NCI-H1436 (cell line): ENCODE data around the gene LRRC4B.

ENCODE experiments used
- DNase-seq: peaks from one replicate; lab custom pipeline; 2025; lab: John Stamatoyannopoulos, UW

LRRC4B gene

DNA sequence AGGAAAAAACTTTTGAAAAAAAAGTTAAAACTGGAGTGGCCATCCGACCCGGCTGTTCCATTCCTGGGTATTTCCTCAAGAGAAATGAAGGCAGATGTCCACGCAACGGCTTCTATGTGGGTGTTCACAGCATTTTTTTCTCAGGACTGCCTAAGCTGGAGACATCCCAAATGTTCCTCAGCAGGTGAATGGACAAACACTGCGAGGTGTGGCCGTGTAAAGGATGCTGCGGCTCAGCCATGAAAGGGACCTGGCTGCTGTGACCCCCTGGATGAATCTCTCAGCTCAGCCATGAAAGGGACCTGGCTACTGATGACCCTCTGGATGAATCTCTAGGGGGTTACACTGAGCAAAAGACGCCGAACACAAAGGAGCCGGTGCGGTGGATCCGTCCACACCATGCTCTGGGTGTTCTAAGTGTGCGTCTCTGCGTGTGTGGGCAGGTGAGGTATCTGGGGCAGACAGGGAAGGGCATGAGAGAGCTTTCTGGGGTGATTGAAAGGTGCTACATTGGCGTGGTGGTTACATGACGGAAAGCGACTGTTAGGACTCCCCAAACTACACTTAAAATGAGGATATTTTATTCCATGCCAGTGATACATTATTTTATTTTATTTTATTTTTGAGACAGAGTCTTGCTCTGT lies 47.3 kb downstream of the LRRC4B start:
- DNase-seq, result no peak

DNA sequence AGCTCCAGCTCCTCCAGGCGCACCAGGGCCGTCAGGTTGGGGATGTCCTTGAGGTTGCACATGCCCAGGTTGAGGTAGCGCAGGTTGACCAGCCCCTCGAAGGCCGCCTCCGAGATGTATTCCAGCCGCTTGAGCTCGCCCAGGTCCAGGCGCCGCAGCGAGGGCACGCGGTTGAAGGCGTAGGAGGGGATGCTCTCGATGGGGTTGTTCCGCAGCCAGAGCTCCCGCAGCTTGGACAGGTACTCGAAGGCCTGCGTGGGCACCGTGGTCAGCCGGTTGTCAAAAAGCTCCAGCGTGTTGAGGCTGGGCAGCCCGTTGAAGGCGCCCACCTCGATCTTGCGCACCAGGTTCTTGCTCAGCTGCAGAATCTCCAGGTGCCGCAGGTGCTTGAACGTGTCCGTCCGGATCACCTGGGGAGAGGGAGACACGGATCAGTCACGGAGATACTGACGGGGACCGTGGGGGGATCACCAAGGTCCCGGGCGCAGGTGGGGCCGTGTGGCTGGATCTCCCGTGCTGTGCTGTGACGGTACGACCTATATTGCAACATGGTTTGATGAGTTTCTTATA lies 49.1 kb downstream of the LRRC4B start:
- DNase-seq, result no peak

DNA sequence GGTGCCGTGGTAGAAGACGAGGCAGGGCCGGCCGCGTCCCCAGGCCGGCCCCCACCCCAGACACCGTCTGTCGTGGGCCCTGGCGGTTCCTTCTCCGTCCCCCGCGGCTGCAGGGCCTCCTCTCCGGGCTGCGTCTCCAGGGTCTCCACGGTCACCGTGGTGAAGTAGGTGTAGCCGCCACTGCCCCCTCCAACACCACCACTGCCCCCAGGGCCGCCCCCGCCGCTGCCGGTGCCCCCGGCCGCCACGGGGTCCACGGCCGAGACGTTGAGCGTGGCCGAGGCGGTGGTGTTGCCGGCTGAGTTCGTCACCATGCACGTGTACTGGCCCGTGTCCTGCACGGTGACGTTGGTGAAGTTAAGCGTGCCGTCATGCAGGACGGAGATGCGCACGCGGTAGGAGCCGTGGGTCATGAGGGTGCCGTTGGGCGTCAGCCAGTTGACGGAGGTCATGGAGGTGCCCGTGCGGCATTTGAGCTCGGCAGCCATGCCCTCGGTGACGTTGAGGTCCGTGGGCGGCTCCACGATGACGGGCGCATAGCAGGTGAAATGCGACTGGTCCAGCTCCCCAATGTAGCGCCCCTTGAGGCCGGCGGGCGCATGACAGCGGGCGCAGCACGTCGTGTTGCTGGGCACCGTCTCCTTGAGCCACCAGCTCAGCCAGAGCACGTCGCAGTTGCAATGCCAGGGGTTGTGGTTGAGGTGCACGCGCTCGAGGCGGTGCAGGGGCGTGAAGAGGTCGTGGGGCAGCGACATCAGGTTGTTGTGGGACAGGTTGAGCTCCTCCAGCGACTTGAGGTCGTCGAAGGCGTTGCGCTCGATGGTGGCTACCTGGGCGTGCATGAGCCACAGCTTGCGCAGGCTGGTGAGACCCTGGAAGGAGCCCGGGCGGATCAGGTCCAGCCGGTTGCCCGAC lies 49.9 kb downstream of the LRRC4B start:
- DNase-seq, result no peak

DNA sequence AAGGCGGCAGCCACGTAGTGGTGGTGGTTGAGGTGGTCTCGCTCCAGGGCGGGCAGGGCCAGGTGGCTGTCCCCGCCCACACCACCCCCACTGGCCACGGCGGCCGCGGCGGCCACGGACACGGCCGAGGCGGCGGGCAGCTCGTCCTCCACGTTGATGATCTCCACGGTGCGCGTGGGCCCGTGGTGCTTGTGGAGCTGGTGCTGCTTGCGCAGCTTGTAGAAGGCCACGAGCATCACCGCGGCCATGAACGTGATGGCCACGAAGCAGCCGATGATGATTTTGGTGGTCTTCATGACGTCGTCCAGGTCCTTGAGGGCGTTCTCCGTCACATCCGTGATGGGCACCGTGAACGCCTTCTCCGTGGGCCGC lies 50.5 kb downstream of the LRRC4B start:
- no peak for DNase-seq

DNA sequence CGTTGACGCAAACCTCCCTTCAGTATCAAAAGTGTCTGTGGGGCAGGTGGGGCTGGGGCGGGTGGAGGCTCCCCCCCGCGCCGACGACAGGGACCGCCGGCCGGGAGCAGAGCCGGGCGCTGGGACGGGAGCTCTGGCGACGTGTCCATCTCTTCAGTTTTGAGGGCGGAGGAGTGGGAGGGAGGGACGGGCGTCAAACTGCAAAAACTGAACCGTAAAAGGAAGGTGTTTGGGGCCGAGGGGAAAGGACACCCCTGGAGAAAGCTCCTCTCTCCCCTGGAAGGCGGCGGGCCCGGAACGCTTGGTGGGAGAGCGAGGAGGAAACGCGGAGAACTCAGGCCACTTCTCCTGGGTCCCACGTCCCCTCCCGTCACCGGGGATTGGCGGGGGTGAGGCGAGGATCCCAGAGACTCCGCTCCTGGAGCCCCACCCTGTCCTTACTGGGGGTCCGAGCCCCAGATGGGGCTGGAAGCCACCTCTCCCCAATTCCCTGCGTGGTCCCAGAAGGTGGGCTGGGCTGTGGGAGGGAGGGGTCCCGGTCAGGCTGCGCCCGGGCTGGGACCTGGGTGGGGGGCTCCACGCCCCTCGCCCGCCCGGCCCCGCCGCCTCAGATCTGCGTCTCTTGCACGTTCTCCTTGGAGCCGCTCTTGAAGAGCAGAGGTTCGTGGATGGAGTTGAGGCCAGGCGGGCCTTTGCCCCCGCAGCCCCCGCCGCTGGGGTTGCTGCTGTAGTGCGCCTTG lies 51.1 kb downstream of the LRRC4B start:
- DNase-seq, result no peak

DNA sequence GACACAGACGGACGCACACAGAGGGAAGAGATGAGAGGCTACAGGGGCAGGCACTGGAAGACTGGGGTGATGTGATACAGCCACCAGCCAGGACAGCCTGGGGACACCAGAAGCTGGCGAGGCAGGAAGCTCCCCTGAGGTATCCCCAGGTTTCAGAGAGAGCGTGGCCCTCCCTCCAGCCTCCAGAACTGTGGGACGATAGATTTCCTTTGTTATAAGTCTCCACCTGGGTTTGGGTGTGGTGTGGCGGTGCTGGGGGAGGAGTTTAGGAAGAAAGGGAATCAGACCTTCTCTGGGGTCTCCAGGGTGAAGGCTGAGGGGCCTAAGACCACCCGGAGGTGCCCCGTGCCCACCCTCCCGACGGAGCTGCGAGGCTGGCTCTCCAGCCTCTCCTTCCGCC lies 51.8 kb downstream of the LRRC4B start:
- no peak for DNase-seq

DNA sequence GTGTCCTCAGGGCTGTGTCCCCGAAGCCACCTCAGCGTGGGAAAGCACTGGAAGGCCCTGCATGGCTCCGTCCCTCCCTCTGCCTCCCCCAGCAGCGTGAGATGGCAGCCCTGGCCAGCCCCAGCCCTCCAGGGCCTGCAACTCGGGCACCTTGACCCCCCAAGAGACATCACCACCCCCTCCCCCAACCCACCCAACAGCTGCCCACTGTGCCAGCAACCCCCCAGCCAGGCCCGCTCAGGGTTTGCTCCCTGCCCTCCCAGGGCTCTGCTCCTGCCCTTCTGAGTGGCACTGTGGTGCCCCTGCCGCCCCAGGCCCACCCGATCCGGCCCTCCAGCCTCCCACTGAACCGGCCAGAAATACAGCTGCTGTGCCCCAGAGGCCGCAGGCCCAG lies 53.1 kb downstream of the LRRC4B start:
- DNase-seq, result no peak

DNA sequence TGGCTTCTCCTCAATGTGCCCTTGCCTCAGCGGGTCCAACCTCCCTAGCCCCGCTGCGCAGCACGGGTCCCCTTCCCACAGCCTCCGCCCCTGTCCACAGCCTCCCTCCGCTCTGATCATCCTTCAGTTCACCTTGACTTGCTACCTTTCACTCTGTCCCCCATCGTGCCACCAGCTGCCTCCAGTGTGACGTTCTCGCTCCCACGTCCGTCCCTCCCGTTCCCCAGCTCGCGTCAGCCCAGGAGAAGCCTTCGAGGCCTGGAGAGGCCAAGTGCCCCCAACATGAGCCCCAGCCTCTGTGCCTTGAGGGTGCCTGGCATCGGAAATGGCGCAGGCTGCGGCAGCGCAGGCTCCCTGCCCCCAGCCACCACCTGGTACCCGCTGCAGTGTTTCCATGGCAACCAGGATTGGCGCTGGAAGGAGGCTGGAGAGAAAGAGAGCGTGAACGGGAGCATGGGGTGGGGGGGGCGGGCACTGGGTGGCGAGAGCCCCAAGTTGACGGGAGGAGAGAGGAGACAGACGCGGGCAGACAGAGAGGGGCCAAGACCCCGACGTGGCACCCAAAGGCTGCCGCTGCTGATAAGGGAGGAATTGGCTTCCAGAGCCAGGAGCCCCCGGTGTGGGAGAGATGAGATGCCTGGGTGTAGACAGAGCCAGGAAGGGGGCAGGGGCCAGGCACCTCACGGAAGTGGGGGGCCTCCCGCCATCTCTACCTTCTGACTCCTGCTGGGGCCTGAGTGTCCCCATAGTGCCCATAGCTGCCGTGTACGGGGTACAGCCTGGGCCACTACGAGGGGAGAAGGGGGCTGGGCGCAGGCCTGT lies 53.7 kb downstream of the LRRC4B start:
- DNase-seq, result peak; percentile 94

DNA sequence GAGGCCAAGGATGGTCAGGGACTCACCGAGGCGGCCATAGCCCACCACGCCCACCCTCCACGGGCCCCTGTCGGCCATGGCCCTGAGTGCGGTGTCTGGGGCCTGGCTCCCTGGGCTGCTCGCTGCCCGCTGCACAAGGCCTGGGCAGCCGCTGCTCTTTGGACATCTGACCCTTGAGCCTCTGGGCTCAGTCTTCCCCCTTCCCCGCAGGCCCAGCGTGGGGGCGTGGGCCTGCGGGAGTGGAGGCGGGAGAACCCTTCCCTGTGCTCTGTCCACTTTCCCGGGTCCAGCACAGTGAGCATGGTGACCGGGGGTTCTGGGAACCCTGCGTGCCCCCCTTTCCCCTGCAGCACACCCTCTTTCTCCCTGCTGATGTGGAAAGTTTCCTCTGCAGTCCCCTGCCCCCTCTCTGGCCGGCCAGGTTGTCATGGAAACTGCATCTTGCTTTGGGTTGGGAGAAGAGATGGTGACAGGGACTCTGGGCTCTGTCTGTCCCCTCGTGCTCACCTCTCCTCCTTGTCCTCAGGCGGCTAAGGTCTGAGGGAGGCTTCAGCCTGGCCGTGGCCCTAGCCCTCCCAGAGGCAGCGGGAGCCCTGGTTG lies 54.4 kb downstream of the LRRC4B start, which contains the start of gene ASPDH:
TSS of gene ASPDH (minus strand) at position 168 of the 600 bp plus-strand sequence. CDS start at position 78, 90 bp downstream.
- no peak for DNase-seq

DNA sequence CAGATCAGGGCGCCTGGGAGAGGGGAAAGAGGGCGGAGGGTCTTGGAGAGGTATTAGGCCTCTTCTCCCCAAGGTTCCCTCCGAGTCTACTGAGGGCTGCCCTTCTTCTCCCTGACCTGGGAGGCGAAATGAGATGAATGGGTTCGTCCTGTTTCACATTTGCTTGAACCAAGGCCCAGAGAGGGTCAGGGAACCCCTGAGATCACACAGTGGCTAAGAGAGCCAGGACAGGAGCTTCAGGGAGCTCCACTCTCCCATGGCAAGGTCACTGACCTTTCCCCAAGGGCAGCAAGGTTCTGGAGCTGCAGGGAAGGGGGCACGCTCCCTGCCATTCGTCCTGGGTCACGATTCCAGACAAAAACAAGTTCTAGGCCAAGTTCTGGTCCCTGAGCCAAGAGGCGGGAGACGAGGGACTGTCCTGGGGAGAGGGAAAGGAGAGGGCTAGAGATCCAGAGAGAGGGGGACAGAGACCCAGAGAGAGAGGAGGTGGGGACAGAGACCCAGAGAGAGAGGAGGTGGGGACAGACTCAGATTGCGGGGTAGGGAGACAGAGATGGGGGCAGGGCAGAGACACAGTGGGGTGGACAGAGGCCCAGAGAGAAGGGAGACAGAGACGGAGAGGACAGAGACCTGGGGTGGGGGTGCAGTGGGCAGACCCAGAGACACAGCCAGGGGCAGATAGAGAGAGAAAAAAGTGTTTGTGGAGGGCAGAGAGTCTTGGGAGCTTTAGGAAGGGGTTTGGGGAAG lies 55.1 kb downstream of the LRRC4B start:
- DNase-seq, result no peak

DNA sequence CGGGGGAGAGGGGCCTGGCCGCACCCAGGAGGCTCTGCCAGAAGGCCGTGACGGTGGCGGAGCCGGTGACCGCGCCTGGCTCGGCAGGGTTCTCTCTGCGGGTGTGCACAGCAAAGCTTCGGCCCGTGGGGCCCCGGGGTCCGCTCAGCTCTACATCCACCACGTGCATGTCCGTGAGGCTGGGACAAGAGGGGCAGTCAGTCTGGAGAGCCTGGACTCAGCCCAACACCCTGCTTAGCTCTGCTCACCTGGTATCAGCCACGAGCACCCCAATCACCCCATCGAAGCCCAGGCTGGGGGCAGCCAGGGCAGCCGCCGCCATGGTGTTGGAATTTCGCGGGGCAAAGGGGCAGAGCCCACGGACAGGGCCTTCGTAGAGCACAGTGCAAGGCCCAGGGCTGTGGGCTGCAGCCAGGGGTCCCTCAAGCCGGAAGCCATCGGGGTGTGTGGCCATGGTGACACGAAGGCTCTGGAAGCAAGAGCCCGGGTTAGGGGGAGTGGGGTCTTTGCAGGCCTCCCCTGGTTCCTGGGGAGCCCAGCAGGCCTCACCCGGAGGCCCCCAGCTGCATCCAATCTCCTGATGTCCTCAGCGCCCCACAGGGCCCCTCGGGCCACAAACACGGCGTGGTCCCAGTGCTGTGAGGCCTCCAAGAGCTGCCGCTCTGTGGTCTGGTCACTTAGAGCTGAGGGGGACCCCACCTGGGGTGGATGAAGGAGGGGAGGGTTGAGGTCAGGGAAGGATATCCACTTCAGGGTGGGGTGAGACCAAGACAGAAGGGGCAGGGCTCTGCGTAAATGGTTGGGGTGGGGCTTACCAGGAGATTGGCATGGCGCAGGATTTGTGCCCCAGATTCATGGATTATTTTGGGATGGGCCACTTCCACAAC lies 55.9 kb downstream of the LRRC4B start:
- no peak for DNase-seq

DNA sequence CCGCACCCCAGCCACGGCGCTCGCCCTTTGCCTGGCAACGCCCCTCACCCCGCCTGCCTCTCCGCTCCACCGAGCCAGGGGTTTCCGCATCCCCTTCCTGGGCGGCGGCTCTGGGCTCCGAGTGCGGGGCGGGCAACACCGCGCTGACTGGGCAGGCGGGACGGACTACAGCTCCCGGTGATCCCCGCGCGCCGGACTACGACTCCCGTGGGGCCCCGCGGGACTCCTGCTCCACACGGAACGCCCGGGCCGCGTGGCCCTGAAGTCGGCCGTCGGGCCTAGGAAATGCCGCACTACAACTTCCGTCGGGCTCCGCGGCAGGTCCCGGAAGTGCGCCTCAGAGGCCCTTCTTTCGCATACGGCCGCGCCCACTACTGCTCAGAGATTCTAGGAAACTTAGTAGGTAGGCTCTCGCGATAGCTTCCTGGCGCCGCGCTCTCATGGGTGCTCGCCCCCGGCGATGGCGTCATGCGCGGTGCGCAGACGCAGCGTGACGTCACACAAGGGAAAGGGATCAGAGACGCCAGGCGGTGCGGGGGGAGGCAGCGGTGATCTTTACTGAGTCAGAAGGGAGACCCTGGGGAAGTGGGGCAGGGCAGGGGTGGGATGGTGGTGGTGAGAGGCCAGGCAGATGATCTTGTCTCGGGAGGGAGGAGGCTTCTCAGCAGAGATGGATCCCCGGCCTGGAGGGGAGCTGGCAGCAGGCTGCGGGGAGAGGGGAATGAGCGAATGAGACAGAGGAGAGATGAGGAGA lies 57.0 kb downstream of the LRRC4B start, which contains the start of gene JOSD2:
TSS of gene JOSD2 (minus strand) at position 123 of the 754 bp plus-strand sequence. CDS start 760 bp downstream, outside the sequence.
- DNase-seq, result peak; percentile 100

DNA sequence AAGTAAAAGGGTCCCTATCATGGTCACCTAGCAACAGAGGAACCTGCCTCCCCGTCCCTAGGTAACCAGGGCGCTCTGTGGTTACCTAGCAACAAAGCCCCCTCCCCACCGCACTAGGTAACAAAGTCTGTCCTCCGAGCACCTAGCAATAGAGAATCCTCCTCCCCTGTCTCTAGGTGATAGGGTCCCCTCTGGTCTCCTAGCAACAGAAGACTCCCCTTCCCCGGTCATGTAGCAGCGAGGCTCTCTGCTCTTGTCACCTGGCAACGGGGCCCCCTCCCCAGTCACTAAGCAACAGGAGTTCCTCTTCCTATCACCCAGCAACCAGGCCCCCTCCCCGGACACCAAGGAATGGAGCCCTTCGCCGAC lies 57.6 kb downstream of the LRRC4B start:
- DNase-seq, result peak; percentile 97

DNA sequence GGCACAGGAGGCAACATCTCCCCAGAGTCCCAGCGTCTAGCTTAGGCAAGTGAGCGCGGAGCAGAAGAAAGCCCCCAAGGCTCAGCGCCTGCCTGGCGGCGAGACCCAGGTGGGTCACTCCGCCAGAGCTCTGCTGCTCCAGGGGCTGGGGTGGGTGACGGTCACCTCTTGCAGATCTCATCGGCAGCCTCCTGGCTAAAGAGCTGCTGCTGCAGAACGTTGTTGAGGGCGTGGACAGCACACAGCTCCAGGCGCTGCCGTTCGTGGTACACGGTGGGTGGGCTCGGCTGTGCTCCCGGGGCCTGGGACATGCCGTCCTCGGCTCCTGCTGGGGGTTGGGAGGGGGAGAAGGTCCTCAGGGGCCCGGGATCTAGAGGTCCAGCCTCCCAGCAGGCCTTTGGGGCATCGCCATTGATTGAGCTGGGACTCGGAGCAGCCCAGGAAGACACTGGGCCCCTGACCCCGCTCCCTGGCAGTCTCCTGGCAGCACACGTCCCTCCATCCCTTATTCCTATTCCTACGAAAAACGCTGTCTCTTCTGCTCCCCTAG lies 58.0 kb downstream of the LRRC4B start:
- DNase-seq, result no peak

DNA sequence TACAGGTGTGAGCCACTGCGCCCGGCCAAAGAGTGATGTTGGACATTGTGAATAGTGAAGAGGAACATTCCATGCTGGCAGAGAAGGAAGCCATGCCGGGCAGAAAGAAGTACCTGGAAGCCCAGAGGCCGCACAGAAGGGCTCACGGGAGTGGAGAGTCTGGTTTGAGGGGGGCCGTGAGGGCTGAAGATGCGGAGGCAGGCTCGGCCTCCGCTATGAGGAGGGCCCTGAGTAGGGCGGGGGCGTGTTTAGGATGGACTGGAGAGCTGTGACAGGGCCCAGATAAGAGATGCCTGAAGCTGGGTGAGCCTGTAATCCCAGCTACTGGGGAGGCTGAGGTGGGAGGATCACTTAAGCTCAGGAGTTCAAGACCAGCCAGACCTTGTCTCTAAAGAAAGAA lies 58.9 kb downstream of the LRRC4B start:
- DNase-seq, result no peak

DNA sequence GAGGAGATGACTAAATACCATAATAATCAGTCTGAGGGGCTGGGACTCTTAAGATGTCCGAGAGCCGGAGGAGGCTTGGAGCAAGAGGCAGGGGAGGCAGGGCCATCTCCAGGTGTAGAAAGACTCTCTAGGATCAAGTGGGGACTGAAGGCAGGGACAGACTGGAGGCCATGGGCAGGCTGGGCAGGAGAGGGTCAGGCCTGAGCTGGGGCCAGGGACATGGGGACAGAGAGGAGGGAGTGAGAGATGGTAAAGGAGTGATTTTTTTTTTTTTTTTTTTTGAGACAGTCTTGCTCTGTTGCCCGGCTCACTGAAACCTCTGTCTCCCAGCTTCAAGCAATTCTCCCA lies 59.4 kb downstream of the LRRC4B start:
- DNase-seq, result no peak

DNA sequence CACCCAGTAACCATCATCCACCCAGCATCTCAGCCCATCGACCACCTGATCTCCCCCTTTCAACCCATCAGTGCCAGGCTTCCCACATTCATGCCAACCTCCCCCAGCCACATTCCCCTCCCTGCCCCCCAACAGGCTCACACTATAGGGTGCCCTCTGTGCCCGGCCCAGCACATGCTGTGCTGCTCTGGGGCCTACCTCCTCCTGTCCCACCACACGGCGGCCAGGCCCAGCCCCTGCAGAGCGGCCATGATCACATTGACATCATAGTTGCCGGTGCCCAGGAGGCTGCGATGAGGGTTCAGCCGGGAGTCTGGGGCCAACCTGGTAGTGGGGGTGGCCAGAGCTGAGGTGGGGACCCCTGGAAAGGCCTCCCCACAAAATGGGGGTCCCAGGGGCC lies 60.9 kb downstream of the LRRC4B start:
- DNase-seq, result no peak

DNA sequence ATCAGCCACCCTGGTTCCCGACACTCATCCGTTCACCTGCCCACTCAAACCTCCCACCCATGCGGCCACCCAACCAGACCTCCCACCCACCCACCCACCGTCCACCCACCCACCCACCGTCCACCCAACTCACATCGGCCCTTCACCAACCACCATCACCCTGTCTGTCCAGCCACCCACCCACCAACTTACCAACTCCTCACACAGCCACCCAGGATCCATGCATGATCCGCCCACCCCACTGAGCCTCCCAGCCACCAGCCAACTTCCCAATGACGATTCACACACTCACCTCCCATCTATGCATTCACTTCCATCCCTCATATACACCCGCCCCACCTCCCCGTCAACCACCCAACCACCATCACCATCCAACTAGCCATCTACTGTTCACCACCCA lies 61.5 kb downstream of the LRRC4B start:
- DNase-seq, result no peak
